Measurements from ENCODE around the gene FOSL2.

GRCh38 chr2:28380219-28380618 lies 12.4 kb upstream of the FOSL2 start:
- TF ChIP-seq CTCF (conservative IDR thresholded peaks at IDR 0.05 in 1 of 2, IDR thresholded peaks at IDR 0.05 in 1 of 2; ENCODE audit: extremely low read depth in 1 of 2, insufficient read depth in 1 of 2, low read depth in 1 of 2, low read length in 2 of 2) (no peak), EZH2 (IDR thresholded peaks at IDR 0.05; ENCODE audit: borderline replicate concordance, low read length) (no peak)

Measured in mammary epithelial cell (primary cell).